Renal cortical epithelial cell (primary cell): ENCODE data around the gene SIAE. TPM values are rescaled to one million over a fixed set of nuclear protein-coding genes. Genes with fewer than 3 reads are reported as not detected.
A peak's percentile ranks its signal among the peaks of the same experiment; 100 is the strongest.

Experiments used
- DNase-seq: peaks from one replicate; pipeline ENCODE4 v3.0.0-alpha.2; 2011; ENCODE audit warnings: low read depth
- total RNA-seq: library from RNA; depleted of rRNA; stranded (reverse); fragments of >200 nt; gene quantifications from 2 replicates; pipeline ENCODE4 v1.2.3, GENCODE V29; 2014

The SIAE gene, protein sequence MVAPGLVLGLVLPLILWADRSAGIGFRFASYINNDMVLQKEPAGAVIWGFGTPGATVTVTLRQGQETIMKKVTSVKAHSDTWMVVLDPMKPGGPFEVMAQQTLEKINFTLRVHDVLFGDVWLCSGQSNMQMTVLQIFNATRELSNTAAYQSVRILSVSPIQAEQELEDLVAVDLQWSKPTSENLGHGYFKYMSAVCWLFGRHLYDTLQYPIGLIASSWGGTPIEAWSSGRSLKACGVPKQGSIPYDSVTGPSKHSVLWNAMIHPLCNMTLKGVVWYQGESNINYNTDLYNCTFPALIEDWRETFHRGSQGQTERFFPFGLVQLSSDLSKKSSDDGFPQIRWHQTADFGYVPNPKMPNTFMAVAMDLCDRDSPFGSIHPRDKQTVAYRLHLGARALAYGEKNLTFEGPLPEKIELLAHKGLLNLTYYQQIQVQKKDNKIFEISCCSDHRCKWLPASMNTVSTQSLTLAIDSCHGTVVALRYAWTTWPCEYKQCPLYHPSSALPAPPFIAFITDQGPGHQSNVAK
- 8.7 and 36.5 TPM in 2 replicates for total RNA-seq

DNA sequence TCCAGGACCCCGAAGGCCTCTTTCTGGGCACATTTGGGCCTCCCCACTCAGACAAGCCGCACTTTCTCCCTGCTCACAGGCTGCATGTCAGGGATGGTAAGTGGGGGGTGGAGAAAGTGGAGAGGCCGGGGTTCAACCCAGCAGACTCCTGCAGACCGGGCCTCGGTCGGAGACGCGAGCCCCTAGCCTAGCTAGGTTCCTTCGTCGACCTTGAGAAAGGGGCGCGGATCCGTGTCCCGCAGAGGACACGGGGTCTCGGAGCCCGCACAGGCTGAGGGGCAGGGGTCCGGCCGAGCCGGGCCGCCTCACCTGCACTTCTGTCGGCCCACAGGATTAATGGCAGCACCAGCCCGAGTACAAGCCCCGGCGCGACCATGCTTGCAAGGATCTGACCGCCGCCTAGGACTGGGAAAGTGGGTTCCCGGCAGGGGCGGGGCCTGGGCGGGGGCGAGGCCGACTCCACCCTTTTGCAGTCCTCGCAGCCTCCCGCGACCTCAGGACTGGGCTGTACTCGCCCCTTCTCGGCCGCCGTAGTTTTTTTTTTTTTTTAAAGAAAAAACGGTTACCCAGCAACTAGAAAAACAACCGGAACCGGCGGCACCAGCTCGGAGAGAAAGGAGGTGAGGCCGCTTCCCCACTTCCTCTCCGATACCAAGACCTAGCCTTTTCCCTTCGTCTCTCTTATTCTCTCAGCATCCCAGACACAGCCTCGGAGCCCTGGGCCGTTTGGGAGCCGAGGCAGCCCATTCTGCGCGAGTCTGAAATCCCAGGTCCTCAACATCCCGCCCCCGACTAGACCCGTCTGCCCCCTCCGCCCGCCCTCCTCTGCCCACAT lies at the start of gene SIAE, which contains the start of gene SPA17:
Gene SIAE (minus strand): TSS at position 407 of the 835 bp plus-strand sequence. CDS start 31 bp downstream, at position 376.
Gene SPA17 (plus strand): TSS at position 572 of the 835 bp plus-strand sequence. CDS start 1,361 bp downstream, outside the sequence.
- peak; percentile 89 for DNase-seq

DNA sequence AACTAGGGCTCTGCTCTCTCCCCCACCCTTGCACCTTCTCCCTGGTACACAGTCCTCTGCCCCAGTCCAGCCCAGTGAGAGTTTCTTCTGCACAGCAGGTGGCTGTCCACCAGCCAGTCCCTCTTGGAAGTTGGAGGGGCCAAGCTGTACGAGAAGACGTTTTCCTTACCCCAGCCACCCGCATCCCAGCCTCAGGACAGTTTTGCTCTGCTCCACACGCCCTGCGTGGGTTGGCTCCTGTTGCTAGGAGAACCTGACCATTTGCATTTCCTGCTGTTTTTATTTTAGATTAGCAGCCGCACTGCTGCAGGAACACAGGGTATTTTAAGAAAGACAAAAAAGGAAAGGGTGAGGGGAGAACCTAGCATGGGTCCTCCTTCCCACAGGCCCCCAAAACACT lies 48.6 kb upstream of the SIAE start:
- DNase-seq = no peak

DNA sequence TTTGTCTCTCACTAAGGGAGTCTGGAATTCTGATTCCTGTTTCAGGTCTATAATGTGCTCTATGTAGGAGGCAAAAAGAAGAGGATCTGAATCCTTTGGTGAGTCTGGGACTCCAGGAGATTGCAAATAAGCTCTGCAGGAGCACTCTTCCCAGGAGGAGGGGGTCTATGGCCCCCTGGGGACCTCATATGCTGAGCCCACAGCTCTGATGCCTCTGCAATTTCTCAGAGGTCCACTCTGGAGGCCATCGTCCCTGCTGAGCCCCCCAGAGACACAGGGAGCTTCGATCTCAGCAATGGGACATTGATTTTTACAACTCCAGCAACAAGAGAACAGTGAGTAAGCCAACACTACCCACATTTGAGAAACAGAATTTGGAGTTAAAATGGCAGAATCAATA lies 46.0 kb upstream of the SIAE start:
- no peak for DNase-seq

DNA sequence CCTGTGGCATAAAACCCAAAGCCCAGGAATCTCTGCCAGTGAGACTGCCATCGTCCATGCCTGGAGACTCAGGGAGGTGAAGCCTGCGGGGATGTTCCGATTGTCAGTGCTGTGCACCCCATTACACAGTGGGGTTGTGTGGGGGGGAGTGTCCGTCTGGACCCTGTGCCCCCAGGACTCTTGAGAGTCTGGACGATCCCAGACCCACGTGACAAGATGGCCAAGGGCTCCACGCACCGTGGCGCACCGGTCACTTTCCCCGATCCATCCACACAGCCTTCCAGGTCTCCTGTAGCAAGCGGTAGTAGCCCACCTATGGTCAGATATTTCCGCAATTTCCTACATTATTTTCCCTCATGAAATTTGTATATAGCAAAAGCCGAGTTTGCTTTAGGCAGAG lies 45.3 kb upstream of the SIAE start:
- no peak for DNase-seq

DNA sequence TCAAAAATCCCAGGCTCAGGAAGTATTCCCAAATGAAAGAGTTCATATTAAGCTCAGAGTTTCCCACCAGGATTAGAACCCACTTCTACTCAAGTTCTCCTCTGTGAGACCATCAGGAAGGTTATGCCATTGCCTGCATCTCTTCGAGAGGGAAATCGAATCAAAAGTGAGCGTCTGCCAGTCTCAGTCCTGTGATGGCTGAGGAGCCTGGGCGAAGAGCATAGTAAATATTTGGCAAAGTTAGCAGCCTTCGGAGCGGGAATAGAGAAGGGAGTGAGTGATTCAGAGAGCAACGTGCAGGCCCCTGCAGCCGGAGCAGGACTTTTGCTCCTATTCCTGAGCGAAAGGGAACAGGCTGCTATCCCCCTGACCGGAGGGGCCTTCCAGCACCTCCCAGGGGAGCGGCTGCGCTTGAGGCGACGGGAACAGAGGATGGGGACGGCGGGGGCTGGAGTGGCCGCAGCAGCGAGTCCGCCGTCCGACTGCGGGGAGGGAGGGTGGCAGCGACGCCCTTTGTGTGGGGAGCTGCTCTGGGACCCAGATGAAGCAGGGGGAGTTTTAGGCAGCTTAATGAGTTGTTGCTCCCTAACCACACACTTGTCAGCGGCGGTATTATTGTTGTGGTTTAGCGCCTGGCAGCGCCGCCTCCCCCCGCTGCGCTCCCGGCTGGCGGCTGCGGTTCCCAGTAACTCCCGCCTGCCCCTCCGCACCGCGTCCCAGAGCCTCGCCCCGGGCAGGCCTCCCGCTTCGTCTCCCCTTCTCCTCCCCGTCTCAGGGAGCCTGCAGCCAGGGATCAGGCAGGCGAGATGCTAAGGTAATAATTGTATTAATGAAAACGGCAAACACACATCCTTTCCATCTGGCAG lies 44.5 kb upstream of the SIAE start:
- peak; percentile 34 for DNase-seq

DNA sequence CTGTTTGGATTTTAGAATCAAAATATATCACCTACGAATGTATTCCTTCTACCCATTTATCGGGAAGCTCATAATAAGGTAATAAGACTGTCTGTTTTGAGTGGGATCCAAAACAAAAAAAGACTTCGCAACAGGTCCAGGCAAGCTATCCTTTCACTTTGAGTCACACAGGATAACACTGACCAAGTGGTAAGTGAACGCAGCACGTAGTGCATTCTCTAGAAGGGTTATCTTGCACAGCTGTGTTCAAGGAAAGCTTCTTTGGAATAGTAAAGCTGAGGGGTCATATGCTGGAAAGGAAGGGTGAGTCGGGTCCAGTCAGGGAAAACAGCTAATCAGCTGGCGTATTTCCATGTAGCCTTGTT lies 43.9 kb upstream of the SIAE start:
- DNase-seq = peak; percentile 13

DNA sequence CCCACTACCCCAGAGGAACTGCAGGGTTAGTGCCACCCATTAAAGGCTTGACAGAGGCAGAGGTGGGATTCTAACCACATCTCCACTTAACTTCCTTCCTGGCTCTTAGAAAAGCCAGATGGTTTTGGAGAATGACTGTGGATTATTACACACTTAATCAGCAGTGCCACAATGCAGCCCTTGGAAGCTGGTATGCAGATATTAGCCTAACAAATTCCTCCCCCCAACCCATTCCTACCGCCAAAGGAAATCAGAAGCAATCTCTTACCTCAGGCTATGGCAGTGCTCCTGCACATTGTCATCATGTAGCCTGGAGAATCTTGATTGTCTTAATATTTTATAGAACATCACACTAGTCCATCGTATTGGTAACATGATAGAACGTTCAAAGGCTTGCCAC lies 43.1 kb upstream of the SIAE start:
- DNase-seq = peak; percentile 40

DNA sequence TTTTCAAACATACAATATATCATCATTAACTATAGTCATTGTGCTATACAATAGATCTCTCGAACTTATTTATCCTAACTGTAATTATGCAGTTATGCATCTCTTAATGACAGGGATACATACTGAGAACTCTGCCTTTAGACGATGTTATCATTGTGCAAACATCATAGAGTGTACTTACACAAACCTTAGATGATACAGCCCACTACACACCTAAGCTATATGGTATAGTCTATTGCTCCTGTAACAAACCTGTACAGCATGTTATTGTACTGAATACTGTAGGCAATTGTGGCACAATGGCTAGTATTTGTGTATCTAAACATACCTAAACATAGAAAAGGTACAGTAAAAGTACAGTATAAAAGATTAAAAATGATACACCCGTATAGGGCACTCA lies 38.9 kb upstream of the SIAE start:
- no peak for DNase-seq

DNA sequence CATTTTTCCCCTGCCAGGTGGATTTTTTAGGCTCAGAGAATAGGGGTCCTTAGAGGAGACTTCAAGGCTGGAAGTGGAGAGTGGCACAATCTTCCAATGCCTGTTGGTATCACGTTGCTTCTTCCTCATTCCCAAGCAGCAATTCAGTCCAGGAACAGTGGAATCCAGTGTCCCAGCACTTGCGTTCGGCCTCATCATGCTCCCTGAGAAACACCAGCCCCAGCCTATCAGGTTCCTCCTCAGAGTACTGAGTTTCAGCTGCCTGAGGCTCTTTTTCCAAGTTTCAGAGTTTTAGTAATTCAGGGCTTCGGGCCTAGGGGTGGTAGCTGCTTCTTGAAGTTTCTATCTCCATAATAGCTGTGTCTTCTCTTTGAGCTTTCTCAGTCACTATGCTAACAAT lies 34.3 kb upstream of the SIAE start:
- no peak for DNase-seq

DNA sequence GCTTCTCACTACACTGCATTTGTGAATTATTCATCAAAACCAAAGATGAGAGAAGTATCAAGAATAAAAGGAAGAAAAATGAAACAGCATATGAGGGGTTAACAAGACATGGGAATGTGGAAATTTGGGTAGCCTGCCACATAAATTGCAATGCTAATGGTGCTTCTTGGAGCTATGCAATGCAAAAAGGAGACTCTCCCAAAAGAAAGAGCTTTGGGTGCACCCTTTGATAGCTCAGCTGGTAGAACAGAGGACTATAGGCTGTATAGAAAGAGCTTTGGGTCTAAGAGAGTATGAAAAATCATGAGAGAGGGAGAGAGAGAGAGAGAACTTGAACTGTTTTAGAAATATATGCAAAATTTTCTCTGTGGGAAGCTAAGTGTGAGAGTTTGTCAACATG lies 26.5 kb upstream of the SIAE start:
- DNase-seq = no peak

DNA sequence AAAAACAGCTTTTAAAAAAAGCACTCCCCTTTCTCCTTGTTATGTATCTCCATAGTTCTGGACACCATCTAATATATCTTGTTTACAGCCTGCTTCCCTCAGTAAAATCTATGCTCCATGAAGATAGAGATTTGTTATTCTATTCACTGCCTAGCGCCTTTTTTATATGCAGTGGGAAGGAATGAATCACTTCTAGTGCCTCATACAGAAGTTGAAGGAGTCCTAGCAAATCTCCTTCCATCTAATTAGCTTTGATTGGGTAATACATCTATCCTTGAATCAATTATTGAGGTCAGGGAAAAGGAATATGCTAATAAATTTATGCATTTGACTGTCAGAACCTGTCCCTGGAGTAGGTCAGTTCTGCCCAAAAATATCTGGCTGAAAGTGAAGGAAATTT lies 26.0 kb upstream of the SIAE start:
- DNase-seq = no peak

DNA sequence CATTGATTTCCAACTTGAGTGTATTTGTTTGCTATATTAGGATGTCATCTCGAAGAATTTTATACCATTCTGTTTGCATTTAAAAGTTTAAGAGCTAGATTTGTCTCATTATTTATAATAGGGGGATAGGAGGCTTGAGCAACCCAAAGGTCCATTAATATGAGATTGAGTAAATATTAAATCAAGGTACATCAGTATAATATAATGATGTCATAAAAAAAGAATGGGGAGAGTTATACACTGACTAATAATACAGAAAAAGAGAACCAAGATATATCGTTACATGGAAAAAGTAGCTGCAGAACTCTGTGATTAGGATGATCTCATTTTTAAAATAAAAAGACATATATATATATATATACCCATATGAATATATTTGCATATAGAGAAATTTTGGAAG lies 19.6 kb upstream of the SIAE start:
- no peak for DNase-seq

DNA sequence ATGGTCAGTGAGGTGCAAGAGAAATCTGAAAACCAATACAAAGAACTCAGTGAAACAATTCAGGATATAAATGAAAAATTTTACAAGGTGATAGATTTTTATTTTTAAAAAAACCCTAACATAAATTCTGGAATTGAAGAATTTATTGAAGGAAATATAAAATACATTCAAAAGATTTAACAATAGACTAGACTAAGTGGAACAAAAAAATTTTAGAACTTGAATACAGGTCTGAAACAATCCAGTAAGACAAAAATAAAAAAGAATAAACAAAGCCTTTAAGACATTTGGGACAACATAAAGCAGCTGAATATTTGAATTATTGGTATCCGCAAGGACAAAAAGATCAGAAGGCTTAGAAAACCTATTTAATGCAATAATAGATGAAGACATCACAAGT lies 8.9 kb upstream of the SIAE start:
- DNase-seq = no peak

DNA sequence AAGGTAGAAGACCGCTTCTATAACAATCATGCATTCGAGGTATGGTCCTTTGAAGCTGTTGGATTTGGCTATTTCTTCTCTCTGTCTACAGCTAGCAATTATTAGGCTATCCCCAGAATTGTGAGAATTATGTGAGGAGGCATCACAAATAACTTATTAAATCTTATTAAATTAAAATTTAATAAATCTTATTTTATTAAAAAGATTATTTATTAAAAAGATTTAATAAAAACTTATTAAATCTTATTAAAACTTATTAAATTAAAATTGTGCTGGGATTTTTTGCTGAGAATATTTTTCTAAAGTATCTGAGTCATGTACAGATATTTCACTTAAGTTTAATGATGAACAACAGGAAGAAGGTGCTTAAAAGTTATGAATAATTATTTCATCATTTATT lies 7.9 kb upstream of the SIAE start:
- no peak for DNase-seq

DNA sequence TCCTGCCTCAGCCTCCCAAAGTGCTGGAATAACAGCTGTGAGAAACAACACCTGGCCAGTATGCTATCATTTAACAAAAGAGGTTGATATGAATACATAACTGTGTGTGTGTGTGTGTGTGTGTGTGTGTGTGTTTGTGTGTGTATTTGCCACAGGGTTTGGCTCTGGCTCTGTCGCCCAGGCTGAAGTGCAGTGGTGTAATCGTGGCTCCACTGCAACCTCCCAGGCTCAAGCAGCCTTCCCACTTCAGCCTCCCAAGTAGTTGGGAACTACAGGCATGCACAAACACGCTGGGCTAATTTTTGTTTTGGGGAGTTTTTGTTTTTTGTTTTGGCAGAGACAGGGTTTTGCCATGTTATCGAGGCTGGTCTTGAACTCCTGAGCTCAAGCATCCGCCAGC lies 4.9 kb upstream of the SIAE start:
- no peak for DNase-seq

DNA sequence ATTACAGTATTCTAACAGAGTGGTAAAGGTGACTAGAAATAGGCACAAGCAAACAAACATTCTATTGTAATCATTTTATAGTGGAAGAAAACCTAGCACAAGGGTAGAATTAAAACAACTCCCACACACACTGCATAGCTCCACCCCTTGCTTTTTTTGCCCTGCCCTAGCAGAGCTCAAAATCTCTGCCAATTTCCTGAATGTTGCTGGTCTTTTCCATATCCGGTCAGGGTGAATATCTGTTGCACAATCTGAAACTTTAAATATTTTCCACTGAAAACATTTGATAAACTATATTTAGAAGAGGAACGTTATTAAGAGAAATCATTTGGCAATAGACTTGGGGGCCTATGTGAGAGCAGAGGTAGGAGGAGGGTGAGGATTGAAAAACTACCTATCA lies 2.8 kb upstream of the SIAE start:
- peak; percentile 7 for DNase-seq

DNA sequence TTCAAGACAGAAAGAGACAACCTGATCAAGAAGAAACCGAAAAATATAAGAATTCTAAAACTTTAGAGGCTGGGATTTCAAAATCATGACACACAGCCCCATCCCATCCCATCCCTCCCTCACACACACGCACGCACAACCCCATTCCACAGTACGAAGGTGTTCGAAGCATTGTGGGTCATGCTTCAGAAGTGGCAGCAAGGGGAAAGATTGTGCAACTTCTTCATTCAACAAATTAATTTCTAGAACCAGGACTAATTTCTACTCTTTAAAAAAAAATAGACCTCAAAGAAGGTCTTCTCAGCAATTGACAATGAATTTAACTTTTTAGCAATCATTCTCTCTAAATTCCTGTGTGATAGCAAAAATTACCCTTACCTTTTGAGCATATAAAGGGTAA lies 1.0 kb upstream of the SIAE start:
- DNase-seq = peak; percentile 14

DNA sequence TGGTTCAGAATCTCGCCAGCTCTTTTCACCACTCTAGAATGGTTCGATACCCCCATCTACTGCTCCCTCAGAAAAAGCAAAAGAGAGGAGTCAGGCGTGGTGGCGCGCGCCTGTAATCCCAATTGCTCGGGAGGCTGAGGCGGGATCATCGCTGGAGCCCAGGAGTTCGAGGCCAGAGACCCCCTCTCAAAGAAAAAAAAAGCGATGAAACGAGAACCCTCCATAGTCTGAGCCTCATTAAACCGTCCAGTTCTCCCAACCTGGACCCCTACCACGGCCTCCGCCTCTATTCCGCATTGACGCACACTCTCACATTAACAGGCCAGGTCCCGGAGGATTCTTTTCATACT lies 604 bp upstream of the SIAE start:
- DNase-seq = no peak

DNA sequence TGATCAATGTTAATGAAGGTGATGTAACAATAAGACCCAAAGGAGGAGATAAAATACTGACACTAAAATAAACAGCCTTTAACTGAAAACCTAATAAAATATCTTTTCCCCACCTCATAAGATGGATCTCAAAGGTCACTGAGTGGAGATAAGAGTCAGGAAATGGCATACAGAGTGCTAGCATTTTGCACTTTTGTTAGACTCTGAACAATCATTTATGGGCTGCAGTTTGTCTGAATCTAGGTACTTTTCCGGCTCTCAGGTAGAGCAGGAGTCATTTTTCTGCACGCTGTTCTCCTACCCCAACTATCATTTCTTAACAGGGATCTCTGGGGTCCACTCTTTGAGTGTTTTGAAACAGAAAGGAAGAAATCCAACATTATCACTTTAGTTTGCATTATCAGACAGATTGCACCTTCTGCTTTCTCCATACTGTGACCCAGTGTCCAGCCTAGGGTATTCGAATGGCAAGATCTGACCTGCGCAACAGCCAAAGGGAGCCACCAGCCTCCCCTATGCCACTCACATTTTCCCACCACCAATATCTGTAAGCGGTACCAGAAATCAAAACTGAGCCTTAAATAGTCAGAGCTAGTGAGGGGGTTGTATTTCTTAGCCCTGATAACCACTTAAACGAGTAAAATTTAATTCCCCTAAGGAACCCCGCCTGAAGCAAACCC lies 863 bp downstream of the SIAE start:
- DNase-seq = no peak

DNA sequence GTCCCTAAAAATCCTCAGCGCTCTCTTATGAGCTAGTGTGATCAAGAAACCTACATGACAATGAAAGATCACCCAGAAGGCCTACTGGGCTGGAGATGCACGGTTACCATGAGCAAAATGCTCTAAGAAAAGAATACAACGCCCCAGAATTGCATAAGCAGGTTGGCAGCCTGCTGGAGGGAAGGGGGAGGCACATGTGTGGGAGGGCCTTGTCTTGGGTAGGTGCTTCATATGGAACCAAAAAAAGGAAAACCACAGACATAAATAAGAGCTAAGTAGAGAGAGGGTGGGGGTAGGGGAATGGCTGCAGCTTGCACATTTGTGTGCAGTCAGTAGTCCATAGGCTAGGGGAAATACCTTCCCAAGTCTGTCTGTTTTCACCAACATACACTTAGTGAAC lies 2.8 kb downstream of the SIAE start:
- DNase-seq = no peak

DNA sequence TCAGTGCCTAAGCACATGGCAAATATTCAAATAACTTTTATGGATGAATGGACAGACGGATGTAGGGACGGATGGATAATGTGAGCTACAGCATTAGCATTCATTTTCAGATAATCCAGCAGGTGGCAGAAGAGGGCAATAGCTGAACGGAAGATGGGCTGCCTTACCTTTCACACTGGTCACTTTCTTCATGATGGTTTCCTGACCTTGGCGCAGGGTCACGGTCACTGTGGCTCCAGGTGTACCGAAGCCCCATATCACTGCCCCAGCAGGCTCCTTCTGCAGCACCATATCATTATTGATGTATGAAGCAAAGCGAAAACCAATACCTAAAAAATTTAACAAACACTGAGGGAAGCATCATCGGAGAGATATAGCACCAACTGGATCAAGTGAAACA lies 4.3 kb downstream of the SIAE start:
- peak; percentile 50 for DNase-seq
